GM12872 (cell line): ENCODE data around the gene GRK6.

Source experiments
- CTCF ChIP-seq: IDR thresholded peaks from 3 replicates; pipeline ENCODE4 v1.5.1; 2011; ENCODE audit warnings: low read depth, mild to moderate bottlenecking, low read length, moderate library complexity; ENCODE audit not compliant: insufficient read depth

GRK6 gene

DNA sequence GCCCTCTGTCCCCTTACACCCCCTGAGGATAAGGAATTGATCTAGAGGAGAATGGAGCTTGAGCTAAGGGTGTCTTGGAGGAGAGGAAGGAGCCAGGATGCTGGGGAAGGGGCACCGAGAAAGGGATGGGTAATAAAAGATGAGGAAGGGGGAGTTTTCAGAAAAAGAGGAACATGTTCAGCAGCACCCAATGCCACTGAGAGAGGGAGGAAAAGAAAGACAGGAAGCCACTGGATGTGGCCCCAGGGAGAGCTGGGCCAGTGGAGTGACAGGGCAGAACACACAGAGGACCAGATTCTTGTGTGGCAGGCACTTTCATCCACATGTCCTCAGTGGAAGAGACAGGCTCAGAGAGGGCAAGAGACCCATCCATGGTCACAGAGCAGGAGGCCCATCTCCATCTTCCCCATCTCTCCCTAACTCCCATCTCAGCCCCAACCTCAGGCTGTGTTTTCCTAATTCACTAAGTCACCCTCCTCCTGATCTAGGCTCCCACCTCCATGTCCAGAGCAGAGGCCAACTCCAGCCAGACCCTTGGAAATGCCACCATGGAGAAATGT, 33.2 kb upstream of the GRK6 start:
- TF ChIP-seq CTCF, result no peak

DNA sequence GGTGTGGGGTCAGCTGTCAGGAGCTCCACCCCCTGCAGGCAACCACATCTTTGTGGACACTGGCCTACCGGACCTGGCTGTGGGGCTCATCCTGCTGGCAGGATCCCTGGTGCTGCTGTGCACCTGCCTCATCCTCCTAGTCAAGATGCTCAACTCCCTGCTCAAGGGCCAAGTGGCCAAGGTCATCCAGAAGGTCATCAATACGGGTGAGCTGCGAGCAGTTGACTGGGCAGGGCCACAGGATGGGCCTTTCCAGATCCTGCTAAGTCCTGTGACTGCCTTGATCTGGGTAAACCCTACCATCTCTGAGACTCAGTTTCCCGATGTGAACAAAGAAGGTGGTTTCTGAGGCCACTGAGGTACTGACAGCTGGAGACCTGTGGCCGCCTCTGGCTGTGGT, 32.5 kb upstream of the GRK6 start:
- no peak for TF ChIP-seq CTCF

GRCh38 chr5:177396078-177396477, 30.4 kb upstream of the GRK6 start:
- no peak for TF ChIP-seq CTCF

GRCh38 chr5:177396807-177397206, 29.7 kb upstream of the GRK6 start:
- TF ChIP-seq CTCF, result no peak

GRCh38 chr5:177397875-177398390, 28.5 kb upstream of the GRK6 start:
- no peak for TF ChIP-seq CTCF

DNA sequence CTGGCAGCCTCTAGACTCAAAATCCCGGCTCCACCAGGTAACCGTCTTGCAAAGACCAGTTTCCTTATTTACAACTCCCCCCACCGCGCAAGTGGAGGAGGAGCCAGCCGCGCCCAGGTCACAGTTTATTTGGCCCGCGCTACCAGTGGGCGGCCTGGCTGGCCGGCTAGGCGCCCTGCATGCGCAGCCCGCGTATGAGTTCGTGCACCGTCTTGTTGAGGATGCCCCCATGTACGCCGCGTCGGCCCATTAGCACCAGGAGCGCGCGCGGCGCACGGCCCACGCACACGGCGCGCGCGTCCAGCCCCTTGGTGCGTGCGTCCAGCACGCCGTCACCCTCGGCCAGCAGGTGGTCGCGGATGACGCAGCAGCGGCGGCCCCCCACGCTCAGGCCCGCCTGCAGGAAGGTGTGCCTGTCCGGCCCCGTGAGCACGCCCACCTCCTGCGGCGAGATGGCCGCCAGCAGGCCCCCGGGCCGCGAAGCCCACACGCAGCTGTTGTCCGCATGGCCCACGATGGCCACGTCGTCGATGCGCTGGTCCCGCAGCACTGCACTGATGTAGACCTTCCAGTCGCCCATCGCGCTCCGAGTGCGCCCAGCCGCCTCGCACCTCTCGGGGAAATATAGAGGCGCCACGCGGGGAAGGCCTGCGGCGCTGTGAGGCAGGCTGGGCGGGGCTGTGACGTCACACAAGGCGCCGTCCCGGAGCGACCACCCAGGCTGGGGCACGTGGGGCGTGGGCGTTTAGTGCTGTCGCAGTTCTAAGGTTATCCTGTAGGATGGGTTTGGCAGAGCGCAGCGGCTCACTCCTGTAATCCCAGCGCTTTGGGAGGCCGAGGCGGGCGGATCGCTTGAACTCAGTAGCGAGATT, 26.2 kb upstream of the GRK6 start, which contains the start of gene PFN3:
Gene PFN3, minus strand, starts transcription at position 665 of the 872 bp plus-strand sequence. Its CDS starts 85 bp downstream, at position 580.
- TF ChIP-seq CTCF, result no peak

- peak; percentile 55 for TF ChIP-seq CTCF
These were observed 24.0 kb upstream of the GRK6 start for GRCh38 chr5:177402271-177403043.
